ENCODE results near the gene KLF15.

The KLF15 gene

GRCh38 chr3:126306397-126306796 is 50.8 kb downstream of the KLF15 start:
- H3K9me3 ChIP-seq (ENCODE audit: control insufficient read depth in 1 of 2, low read length in 2 of 2): peaks cover 0 to 7% of the 10 kb centered on the region in 2 donors
- no peak overlapping the region for H3K4me3 ChIP-seq (ENCODE audit: low read depth in 1 of 2, low read length in 2 of 2)
- no peaks in the 10 kb centered on the region for H3K4me1 ChIP-seq (ENCODE audit: control insufficient read depth in 1 of 2, insufficient read depth in 2 of 2, low read length in 2 of 2)
- H3K27me3 ChIP-seq (ENCODE audit: low read depth, low read length): no peaks in the 10 kb centered on the region
- H3K27ac ChIP-seq (ENCODE audit: low read length): no peak overlapping the region
- H3K36me3 ChIP-seq (ENCODE audit: control insufficient read depth in 1 of 2, insufficient read depth in 2 of 2, low read length in 2 of 2): no peaks in the 10 kb centered on the region

DNA sequence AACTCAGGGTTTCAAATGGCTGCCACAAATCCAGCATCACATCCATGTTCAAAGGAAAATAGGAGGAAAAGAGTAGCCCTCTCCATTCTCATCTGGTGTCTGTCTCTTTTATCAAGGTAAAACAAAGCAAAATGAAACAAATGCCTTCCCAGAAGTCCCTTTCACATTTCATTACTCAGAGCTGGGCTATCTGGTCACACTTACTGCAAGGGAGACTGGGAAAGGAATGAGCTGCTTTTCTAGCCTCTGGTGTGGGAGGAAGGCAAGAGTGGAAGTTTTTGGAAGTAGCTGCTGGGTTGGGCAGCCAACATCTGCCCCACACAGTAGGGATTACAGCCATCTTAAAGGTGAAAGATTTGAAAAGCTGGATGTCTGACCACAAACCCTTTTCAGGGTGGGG is 51.8 kb downstream of the KLF15 start:
- Histone ChIP-seq H3K4me3 (ENCODE audit: low read depth in 1 of 2, low read length in 2 of 2) (no peak overlapping the region), H3K36me3 (ENCODE audit: control insufficient read depth in 1 of 2, insufficient read depth in 2 of 2, low read length in 2 of 2) (no peaks in the 10 kb centered on the region), H3K9me3 (ENCODE audit: control insufficient read depth in 1 of 2, low read length in 2 of 2) (peaks cover 0 to 2% of the 10 kb centered on the region in 2 donors), H3K4me1 (ENCODE audit: control insufficient read depth in 1 of 2, insufficient read depth in 2 of 2, low read length in 2 of 2) (no peaks in the 10 kb centered on the region), H3K27me3 (ENCODE audit: low read depth, low read length) (no peaks in the 10 kb centered on the region), H3K27ac (ENCODE audit: low read length) (no peak overlapping the region)

DNA sequence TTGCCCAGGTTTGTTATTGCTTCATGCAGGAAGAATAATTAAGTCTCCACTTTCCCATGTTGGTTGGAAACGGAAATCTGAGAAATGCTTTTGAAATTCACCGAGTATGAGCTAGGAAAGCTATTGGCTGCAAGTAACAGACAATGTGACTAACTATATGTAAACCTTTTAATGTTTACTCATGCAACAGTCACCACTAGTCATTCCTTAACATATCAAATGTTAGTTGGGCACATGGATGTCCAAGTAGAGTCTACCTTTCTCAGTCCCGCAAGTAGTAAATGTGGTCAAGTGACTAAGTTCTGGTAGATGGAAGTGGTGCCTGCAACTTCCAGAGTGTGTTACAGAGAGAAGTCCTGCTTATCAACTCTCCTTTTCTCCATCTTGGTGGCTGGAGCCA is 52.5 kb downstream of the KLF15 start:
- H3K27me3 ChIP-seq (ENCODE audit: low read depth, low read length): no peaks in the 10 kb centered on the region
- no peaks in the 10 kb centered on the region for H3K9me3 ChIP-seq (ENCODE audit: control insufficient read depth in 1 of 2, low read length in 2 of 2)
- H3K27ac ChIP-seq (ENCODE audit: low read length): no peak overlapping the region
- H3K4me3 ChIP-seq (ENCODE audit: low read depth in 1 of 2, low read length in 2 of 2): no peak overlapping the region
- no peaks in the 10 kb centered on the region for H3K4me1 ChIP-seq (ENCODE audit: control insufficient read depth in 1 of 2, insufficient read depth in 2 of 2, low read length in 2 of 2)
- H3K36me3 ChIP-seq (ENCODE audit: control insufficient read depth in 1 of 2, insufficient read depth in 2 of 2, low read length in 2 of 2): no peaks in the 10 kb centered on the region

GRCh38 chr3:126304291-126304690 is 52.9 kb downstream of the KLF15 start:
- no peak overlapping the region for H3K27ac ChIP-seq (ENCODE audit: low read length)
- H3K36me3 ChIP-seq (ENCODE audit: control insufficient read depth in 1 of 2, insufficient read depth in 2 of 2, low read length in 2 of 2): no peaks in the 10 kb centered on the region
- H3K4me3 ChIP-seq (ENCODE audit: low read depth in 1 of 2, low read length in 2 of 2): no peak overlapping the region
- H3K9me3 ChIP-seq (ENCODE audit: control insufficient read depth in 1 of 2, low read length in 2 of 2): peaks cover 0 to under 1% of the 10 kb centered on the region in 2 donors
- no peaks in the 10 kb centered on the region for H3K27me3 ChIP-seq (ENCODE audit: low read depth, low read length)
- H3K4me1 ChIP-seq (ENCODE audit: control insufficient read depth in 1 of 2, insufficient read depth in 2 of 2, low read length in 2 of 2): no peaks in the 10 kb centered on the region

- H3K27me3 ChIP-seq (ENCODE audit: low read depth, low read length): no peaks in the 10 kb centered on the region
- H3K36me3 ChIP-seq (ENCODE audit: control insufficient read depth in 1 of 2, insufficient read depth in 2 of 2, low read length in 2 of 2): no peaks in the 10 kb centered on the region
Measured at GRCh38 chr3:126303272-126303671, 53.9 kb downstream of the KLF15 start.

GRCh38 chr3:126300761-126301481 is 56.3 kb downstream of the KLF15 start:
- Histone ChIP-seq H3K4me3 (ENCODE audit: low read depth in 1 of 2, low read length in 2 of 2) (no peak overlapping the region), H3K27ac (ENCODE audit: low read length) (no peak overlapping the region), H3K9me3 (ENCODE audit: control insufficient read depth in 1 of 2, low read length in 2 of 2) (peaks cover 0 to 2% of the 10 kb centered on the region in 2 donors), H3K4me1 (ENCODE audit: control insufficient read depth in 1 of 2, insufficient read depth in 2 of 2, low read length in 2 of 2) (no peaks in the 10 kb centered on the region), H3K27me3 (ENCODE audit: low read depth, low read length) (no peaks in the 10 kb centered on the region), H3K36me3 (ENCODE audit: control insufficient read depth in 1 of 2, insufficient read depth in 2 of 2, low read length in 2 of 2) (no peaks in the 10 kb centered on the region)

More at GRCh38 chr3:126303272-126303671, 53.9 kb downstream of the KLF15 start:
- Histone ChIP-seq H3K9me3 (ENCODE audit: control insufficient read depth in 1 of 2, low read length in 2 of 2) (peaks cover 0 to 2% of the 10 kb centered on the region in 2 donors), H3K27ac (ENCODE audit: low read length) (no peak overlapping the region), H3K4me3 (ENCODE audit: low read depth in 1 of 2, low read length in 2 of 2) (no peak overlapping the region), H3K4me1 (ENCODE audit: control insufficient read depth in 1 of 2, insufficient read depth in 2 of 2, low read length in 2 of 2) (no peaks in the 10 kb centered on the region)

DNA sequence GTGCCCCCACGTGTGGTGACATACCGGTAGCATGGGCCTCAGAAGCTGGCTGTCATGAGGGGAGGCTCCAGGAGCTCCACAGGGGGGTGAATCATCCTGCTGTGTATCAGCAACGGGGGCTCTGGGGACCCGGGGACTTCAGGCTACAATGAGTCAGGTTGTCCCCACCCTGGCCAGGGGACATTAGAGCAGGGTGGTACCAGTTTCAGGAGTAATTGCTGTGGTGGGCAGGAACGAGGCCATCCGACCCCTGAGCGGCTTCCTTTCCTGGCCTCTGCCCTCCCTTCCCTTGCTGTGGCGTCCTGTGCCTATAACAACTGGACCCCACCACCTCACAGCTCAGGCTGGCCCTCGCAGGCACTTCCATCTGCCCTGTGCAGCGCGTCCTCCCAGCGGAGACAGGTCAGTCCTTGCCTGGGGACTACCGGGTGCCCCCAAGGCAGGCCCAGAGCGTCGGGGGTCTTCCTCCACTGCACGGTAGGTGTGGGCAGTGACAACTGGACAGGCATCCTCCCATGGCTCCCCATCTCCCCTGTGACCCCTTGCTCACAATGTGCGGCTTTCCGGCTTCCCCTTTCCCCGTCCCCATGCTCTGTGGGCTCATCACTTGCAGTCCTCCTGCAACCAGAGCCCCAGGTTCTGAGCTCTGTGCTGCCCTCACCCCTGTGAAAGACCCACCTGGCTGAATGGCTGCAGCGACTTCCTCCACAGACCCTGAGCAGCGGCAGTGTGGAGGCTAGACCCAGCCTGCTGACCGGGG is 57.0 kb downstream of the KLF15 start:
- Histone ChIP-seq H3K9me3 (ENCODE audit: control insufficient read depth in 1 of 2, low read length in 2 of 2) (peaks cover 0 to 2% of the 10 kb centered on the region in 2 donors), H3K4me1 (ENCODE audit: control insufficient read depth in 1 of 2, insufficient read depth in 2 of 2, low read length in 2 of 2) (no peaks in the 10 kb centered on the region), H3K27ac (ENCODE audit: low read length) (no peak overlapping the region), H3K4me3 (ENCODE audit: low read depth in 1 of 2, low read length in 2 of 2) (no peak overlapping the region), H3K36me3 (ENCODE audit: control insufficient read depth in 1 of 2, insufficient read depth in 2 of 2, low read length in 2 of 2) (no peaks in the 10 kb centered on the region), H3K27me3 (ENCODE audit: low read depth, low read length) (no peaks in the 10 kb centered on the region)

DNA sequence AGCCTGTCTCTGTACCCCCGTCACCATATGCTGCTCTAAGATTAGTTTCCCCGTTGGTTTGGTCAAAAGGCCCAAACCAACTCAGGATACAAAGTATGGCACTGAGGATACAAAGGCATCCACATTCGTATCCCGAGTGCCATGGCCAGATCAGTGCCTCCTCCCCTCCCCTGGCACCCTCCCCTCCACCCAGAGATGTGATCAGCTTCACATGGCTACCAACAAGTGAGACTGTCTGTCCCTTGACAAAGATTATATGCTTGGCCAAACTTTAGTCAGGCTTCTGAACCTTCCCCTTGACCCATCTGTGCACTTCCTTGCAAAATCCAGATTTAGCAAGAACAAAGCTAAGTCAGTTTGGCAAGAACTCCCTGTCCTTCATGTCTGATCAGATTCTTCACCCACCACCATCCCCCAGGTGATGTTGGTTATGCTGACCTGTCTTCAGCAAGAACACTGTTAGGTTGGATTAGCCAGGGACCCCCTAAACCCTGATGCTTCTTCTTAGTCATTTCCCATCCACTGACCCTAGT is 61.7 kb downstream of the KLF15 start:
- Histone ChIP-seq H3K27me3 (ENCODE audit: low read depth, low read length) (no peaks in the 10 kb centered on the region), H3K27ac (ENCODE audit: low read length) (no peak overlapping the region), H3K4me3 (ENCODE audit: low read depth in 1 of 2, low read length in 2 of 2) (no peak overlapping the region), H3K36me3 (ENCODE audit: control insufficient read depth in 1 of 2, insufficient read depth in 2 of 2, low read length in 2 of 2) (no peaks in the 10 kb centered on the region), H3K4me1 (ENCODE audit: control insufficient read depth in 1 of 2, insufficient read depth in 2 of 2, low read length in 2 of 2) (no peaks in the 10 kb centered on the region), H3K9me3 (ENCODE audit: control insufficient read depth in 1 of 2, low read length in 2 of 2) (peaks cover 0 to 2% of the 10 kb centered on the region in 2 donors)

- Histone ChIP-seq H3K4me3 (ENCODE audit: low read depth in 1 of 2, low read length in 2 of 2) (no peak overlapping the region), H3K9me3 (ENCODE audit: control insufficient read depth in 1 of 2, low read length in 2 of 2) (peaks cover 0 to 1% of the 10 kb centered on the region in 2 donors), H3K27ac (ENCODE audit: low read length) (no peak overlapping the region), H3K36me3 (ENCODE audit: control insufficient read depth in 1 of 2, insufficient read depth in 2 of 2, low read length in 2 of 2) (no peaks in the 10 kb centered on the region), H3K4me1 (ENCODE audit: control insufficient read depth in 1 of 2, insufficient read depth in 2 of 2, low read length in 2 of 2) (no peaks in the 10 kb centered on the region), H3K27me3 (ENCODE audit: low read depth, low read length) (no peaks in the 10 kb centered on the region)
Measured at GRCh38 chr3:126294211-126294808, 62.9 kb downstream of the KLF15 start.

DNA sequence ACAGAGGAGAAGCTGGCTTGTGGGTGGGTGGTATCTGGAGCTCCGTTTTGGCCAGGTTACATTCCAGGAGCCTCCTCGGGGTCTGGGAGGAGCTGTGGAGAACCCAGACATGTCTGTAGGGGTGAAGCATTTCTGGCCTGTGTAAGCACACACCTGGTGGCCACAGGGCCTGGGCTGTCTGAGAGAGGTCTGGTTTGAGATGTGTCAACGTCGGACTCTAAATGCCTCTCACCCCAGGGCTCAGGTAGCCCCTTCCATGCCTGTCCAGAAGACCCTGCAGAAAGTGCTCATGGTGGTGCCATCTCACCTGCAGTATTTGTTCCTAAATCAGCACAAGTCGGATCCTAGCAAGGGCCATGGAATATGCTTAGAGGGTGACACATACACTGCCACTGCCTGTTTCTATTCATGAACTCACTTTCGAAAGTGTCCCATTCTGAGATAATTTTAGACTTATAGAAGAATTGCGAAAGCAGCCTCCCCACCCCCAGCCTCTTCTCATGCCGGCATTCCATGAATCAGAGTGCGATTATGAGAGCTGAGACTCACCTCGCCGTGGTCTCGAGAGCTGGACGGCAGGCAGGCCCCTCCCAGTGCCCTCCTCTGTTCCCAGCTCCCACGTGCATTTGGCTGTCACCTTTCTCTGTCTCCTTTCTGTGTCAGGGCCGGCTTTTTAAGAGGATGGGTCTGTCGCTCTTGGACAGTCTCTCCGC is 63.7 kb downstream of the KLF15 start:
- Histone ChIP-seq H3K36me3 (ENCODE audit: control insufficient read depth in 1 of 2, insufficient read depth in 2 of 2, low read length in 2 of 2) (no peaks in the 10 kb centered on the region), H3K4me1 (ENCODE audit: control insufficient read depth in 1 of 2, insufficient read depth in 2 of 2, low read length in 2 of 2) (no peaks in the 10 kb centered on the region), H3K4me3 (ENCODE audit: low read depth in 1 of 2, low read length in 2 of 2) (no peak overlapping the region)

More for the DNA sequence above, 63.7 kb downstream of the KLF15 start:
- Histone ChIP-seq H3K9me3 (ENCODE audit: control insufficient read depth in 1 of 2, low read length in 2 of 2) (no peaks in the 10 kb centered on the region), H3K27ac (ENCODE audit: low read length) (no peak overlapping the region), H3K27me3 (ENCODE audit: low read depth, low read length) (no peaks in the 10 kb centered on the region)
